Stimulated activated CD8-positive, alpha-beta memory T cell treated with anti-CD3 and anti-CD28 coated beads, Interleukin-7, amount 100 ng/mL, for 1 hour (primary cell): ENCODE data around the gene MAGIX.

Source experiments
- DNase-seq, 2 donors: peaks; one replicate each; pipeline ENCODE4 v3.0.0-alpha.2; 2020; ENCODE audit warnings: low read depth in 2 of 2

The MAGIX gene

GRCh38 chrX:49204709-49205108, 42.2 kb downstream of the MAGIX start:
- no peak for DNase-seq

- DNase-seq = no peak
These were observed 42.9 kb downstream of the MAGIX start for GRCh38 chrX:49205443-49205842.

GRCh38 chrX:49206543-49206942, 44.0 kb downstream of the MAGIX start:
- no peak for DNase-seq

- no peak for DNase-seq
These were observed 45.8 kb downstream of the MAGIX start for GRCh38 chrX:49208399-49208798.

- no peak for DNase-seq
These were observed 47.1 kb downstream of the MAGIX start for GRCh38 chrX:49209434-49210251.

- DNase-seq = no peak
These were observed 47.8 kb downstream of the MAGIX start for GRCh38 chrX:49210406-49210805.

- DNase-seq = no peak
These were observed 48.5 kb downstream of the MAGIX start for GRCh38 chrX:49211074-49211473.

GRCh38 chrX:49212209-49212608, 49.7 kb downstream of the MAGIX start:
- no peak for DNase-seq

- DNase-seq = no peak
These were observed 50.3 kb downstream of the MAGIX start for GRCh38 chrX:49212861-49213260.

GRCh38 chrX:49214416-49214815, 51.9 kb downstream of the MAGIX start:
- DNase-seq = no peak

GRCh38 chrX:49214996-49215526, 52.5 kb downstream of the MAGIX start:
- DNase-seq = no peak
